Neural cell (in vitro differentiated cells): Measurements from ENCODE around the gene PARP8.
"Not testable (repeated sequence)": the region's sequence is repeated elsewhere in the genome, so short reads cannot be mapped to it uniquely, and the experiment has no call there.

Source experiments
- MXI1 ChIP-seq: fragments of 450-650 bp; conservative IDR thresholded peaks from 2 replicates; pipeline ENCODE4 v1.6.1; 2014; ENCODE audit warnings: antibody characterized with exemption, mild to moderate bottlenecking; ENCODE audit not compliant: poor library complexity, severe bottlenecking
- POLR2AphosphoS5 ChIP-seq: IDR thresholded peaks from 2 replicates; pipeline ENCODE4 v1.6.1; 2012
- RAD21 ChIP-seq: fragments of 450-650 bp; conservative IDR thresholded peaks from 2 replicates; pipeline ENCODE4 v1.6.1; 2014; ENCODE audit warnings: antibody characterized with exemption, mild to moderate bottlenecking, moderate library complexity
- TF ChIP-seq, protein P1 (sequence below): fragments of 450-650 bp; IDR thresholded peaks from 2 replicates; pipeline ENCODE4 v1.5.1; 2014; ENCODE audit warnings: antibody characterized with exemption, mild to moderate bottlenecking, moderate library complexity; ENCODE audit not compliant: poor library complexity, severe bottlenecking
- TF ChIP-seq, protein P2 (sequence below): IDR thresholded peaks from 2 replicates; pipeline ENCODE4 v1.6.1; 2012; ENCODE audit warnings: borderline replicate concordance

DNA sequence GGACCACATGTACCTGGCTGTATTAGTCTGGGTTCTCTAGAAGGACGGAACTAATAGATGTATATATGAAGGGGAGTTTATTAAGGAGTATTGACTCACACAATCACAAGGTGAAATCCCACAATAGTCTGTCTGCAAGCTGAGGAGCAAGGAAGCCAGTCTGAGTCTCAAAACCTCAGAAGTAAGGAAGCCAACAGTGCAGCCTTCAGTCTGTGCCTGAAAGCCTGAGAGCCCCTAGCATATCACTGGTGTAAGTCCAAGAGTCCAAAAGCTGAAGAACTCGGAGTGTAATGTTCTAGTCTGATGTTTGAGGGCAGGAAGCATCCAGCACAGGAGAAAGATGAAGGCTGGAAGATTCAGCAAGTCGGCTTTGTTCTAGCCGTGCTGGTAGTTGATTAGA lies 28.2 kb downstream of the PARP8 start:
- TF ChIP-seq, protein P1, sequence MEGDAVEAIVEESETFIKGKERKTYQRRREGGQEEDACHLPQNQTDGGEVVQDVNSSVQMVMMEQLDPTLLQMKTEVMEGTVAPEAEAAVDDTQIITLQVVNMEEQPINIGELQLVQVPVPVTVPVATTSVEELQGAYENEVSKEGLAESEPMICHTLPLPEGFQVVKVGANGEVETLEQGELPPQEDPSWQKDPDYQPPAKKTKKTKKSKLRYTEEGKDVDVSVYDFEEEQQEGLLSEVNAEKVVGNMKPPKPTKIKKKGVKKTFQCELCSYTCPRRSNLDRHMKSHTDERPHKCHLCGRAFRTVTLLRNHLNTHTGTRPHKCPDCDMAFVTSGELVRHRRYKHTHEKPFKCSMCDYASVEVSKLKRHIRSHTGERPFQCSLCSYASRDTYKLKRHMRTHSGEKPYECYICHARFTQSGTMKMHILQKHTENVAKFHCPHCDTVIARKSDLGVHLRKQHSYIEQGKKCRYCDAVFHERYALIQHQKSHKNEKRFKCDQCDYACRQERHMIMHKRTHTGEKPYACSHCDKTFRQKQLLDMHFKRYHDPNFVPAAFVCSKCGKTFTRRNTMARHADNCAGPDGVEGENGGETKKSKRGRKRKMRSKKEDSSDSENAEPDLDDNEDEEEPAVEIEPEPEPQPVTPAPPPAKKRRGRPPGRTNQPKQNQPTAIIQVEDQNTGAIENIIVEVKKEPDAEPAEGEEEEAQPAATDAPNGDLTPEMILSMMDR: not testable (repeated sequence)
- TF ChIP-seq, protein P2, sequence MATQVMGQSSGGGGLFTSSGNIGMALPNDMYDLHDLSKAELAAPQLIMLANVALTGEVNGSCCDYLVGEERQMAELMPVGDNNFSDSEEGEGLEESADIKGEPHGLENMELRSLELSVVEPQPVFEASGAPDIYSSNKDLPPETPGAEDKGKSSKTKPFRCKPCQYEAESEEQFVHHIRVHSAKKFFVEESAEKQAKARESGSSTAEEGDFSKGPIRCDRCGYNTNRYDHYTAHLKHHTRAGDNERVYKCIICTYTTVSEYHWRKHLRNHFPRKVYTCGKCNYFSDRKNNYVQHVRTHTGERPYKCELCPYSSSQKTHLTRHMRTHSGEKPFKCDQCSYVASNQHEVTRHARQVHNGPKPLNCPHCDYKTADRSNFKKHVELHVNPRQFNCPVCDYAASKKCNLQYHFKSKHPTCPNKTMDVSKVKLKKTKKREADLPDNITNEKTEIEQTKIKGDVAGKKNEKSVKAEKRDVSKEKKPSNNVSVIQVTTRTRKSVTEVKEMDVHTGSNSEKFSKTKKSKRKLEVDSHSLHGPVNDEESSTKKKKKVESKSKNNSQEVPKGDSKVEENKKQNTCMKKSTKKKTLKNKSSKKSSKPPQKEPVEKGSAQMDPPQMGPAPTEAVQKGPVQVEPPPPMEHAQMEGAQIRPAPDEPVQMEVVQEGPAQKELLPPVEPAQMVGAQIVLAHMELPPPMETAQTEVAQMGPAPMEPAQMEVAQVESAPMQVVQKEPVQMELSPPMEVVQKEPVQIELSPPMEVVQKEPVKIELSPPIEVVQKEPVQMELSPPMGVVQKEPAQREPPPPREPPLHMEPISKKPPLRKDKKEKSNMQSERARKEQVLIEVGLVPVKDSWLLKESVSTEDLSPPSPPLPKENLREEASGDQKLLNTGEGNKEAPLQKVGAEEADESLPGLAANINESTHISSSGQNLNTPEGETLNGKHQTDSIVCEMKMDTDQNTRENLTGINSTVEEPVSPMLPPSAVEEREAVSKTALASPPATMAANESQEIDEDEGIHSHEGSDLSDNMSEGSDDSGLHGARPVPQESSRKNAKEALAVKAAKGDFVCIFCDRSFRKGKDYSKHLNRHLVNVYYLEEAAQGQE: not testable (repeated sequence)
- TF ChIP-seq RAD21, MXI1, POLR2AphosphoS5: not testable (repeated sequence)
